Naive thymus-derived CD4-positive, alpha-beta T cell (primary cell): Measurements from ENCODE around the gene TRERF1. TPM values are rescaled to one million over a fixed set of nuclear protein-coding genes. Genes with fewer than 3 reads are reported as not detected.
A peak's percentile ranks its signal among the peaks of the same experiment; 100 is the strongest.

Source experiments
- ATAC-seq: fragments of 150-1000 bp; cut with Tn5 transposase; 2 replicates; pipeline ENCODE4 v1.10.0; 2021; ENCODE audit warnings: mild to moderate bottlenecking, moderate library complexity
- CTCF ChIA-PET: fragments of 350-600 bp; sonication (Branson Sonifier 250); formaldehyde crosslinking; loops from one replicate; lab custom pipeline; 2021; ENCODE audit warnings: antibody characterized with exemption; lab: Charles Lee
- POLR2A ChIA-PET: fragments of 350-600 bp; sonication (Branson Sonifier 250); formaldehyde crosslinking; loops from one replicate; lab custom pipeline; 2021; ENCODE audit warnings: antibody characterized with exemption, inconsistent platforms; lab: Charles Lee
- DNase-seq, 9 donors: peaks; one replicate each; pipeline versions ENCODE4 v3.0.0 to v3.0.0-alpha.2; 2020 to 2022; ENCODE audit warnings: mixed read lengths in 1 of 9
- H3K27ac ChIP-seq: one replicate; pipeline ENCODE4 v1.7.0; 2013; ENCODE audit warnings: mild to moderate bottlenecking, low read depth, low read length, moderate library complexity
- H3K27me3 ChIP-seq, 2 donors: one replicate each; pipeline ENCODE4 v1.7.0; 2013; ENCODE audit warnings: low read length in 2 of 2, mild to moderate bottlenecking in 2 of 2, moderate library complexity in 2 of 2; ENCODE audit not compliant: control insufficient read depth in 2 of 2, insufficient read depth in 2 of 2
- H3K36me3 ChIP-seq, 3 experiments: 1 replicate in 2 of 3; 2 replicates in 1 of 3; pipeline ENCODE4 v1.7.0; 2013; ENCODE audit warnings: low read length in 3 of 3, mild to moderate bottlenecking in 3 of 3, moderate library complexity in 1 of 3; ENCODE audit not compliant: insufficient read depth in 3 of 3, control insufficient read depth in 2 of 3
- H3K4me1 ChIP-seq, 2 donors: one replicate each; pipeline ENCODE4 v1.7.0; 2013; ENCODE audit warnings: low read length in 2 of 2, mild to moderate bottlenecking in 2 of 2, moderate library complexity in 1 of 2; ENCODE audit not compliant: control insufficient read depth in 2 of 2, insufficient read depth in 2 of 2
- H3K4me3 ChIP-seq: 2 replicates; pipeline ENCODE4 v1.7.0; 2013; ENCODE audit warnings: mild to moderate bottlenecking, low read length
- H3K9me3 ChIP-seq, 3 experiments: 1 replicate in 2 of 3; 2 replicates in 1 of 3; pipeline ENCODE4 v1.7.0; 2013; ENCODE audit warnings: low read length in 3 of 3; ENCODE audit not compliant: control insufficient read depth in 2 of 3
- H3K27ac Mint-ChIP-seq, 9 donors: one replicate each; pipeline ENCODE4 v1.8.0; 2020 to 2022; ENCODE audit warnings: mixed read lengths in 9 of 9, mild to moderate bottlenecking in 8 of 9, moderate library complexity in 5 of 9, inconsistent platforms in 2 of 9
- H3K27me3 Mint-ChIP-seq, 5 donors: one replicate each; pipeline ENCODE4 v1.8.0; 2021 to 2022; ENCODE audit warnings: mixed read lengths in 5 of 5, mild to moderate bottlenecking in 1 of 5
- H3K36me3 Mint-ChIP-seq, 5 donors: one replicate each; pipeline ENCODE4 v1.8.0; 2020 to 2022; ENCODE audit warnings: mixed read lengths in 5 of 5, mild to moderate bottlenecking in 3 of 5, inconsistent platforms in 1 of 5
- H3K4me1 Mint-ChIP-seq, 7 donors: one replicate each; pipeline ENCODE4 v1.8.0; 2020 to 2022; ENCODE audit warnings: mixed read lengths in 7 of 7, mild to moderate bottlenecking in 3 of 7, inconsistent platforms in 1 of 7
- H3K4me3 Mint-ChIP-seq, 10 donors: one replicate each; pipeline ENCODE4 v1.8.0; 2020 to 2022; ENCODE audit warnings: mild to moderate bottlenecking in 10 of 10, mixed read lengths in 10 of 10, moderate library complexity in 6 of 10, inconsistent platforms in 2 of 10
- H3K9me3 Mint-ChIP-seq, 11 donors: one replicate each; pipeline ENCODE4 v1.8.0; 2020 to 2022; ENCODE audit warnings: mixed read lengths in 11 of 11, mild to moderate bottlenecking in 4 of 11, inconsistent platforms in 1 of 11, moderate library complexity in 1 of 11
- intact Hi-C, 2 donors: fragments of 100-400 bp; cut with micrococcal nuclease; formaldehyde crosslinking; loops; one replicate each; pipeline ENCODE4 v1.15.1; 2023
- polyA plus RNA-seq, 2 donors: library from polyadenylated mRNA; unstranded; fragments of 300-500 nt; fragmentation: Illumina TruSeq; gene quantifications; one replicate each; pipeline ENCODE4 v1.2.3, GENCODE V29; 2021
- total RNA-seq, 6 experiments: library from RNA in 5 of 6; stranded (reverse) in 5 of 6; gene quantifications; 1 replicate in 5 of 6; 2 replicates in 1 of 6; pipeline ENCODE4 v1.2.3 and lab custom pipeline; 2021 to 2026

Gene TRERF1
- total and polyA plus RNA-seq, 7 experiments from 2014 or later, result 4.8 to 32.4 (median 21.0) TPM

DNA sequence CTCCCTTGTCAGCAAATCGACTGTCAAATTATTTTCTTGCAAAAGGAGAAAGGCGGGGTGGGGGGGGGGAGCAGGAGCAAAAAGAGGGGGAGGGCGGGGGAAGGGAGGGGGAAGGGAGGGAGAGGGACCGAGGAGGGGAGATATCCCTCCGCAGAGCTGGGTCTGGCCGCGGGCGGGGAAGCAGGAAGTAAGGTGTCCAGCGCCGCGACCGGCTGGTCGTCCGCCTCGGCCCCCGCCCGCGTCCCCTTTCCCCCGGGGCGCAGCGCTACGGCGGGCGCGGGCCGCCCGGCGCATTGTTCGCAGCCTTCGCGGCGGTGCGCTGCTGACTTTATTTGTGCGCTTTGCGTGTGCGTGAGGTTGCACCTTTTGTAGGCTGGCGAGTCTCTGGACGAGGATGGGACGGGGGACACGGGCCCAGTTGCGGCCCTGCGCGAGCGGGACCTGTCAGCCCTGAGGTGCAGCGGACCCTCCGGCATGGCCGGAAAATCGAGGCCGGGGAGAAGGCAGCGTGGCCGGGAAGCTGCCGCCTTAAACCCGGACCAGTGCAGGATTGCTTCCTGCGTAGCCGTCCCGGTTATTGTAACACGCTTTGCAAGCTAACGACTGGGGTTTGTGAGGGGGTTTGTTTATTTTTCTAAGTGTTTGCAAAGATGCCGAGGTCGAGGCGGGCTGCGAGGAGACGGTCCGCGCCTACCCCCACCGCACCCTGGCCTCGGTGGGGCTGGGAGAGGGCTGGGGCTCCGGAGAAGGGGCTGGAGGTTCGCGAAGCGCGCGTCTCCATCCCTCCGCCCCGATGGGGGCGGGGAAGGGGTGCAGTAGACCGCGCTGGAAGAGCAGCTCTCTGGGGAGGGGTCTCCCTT is 675 bp upstream of the TRERF1 start:
- H3K4me1 Mint-ChIP-seq, result peaks cover 28 to 48% (median 40%) of the 10 kb centered on the region in 7 donors
- POLR2A ChIA-PET, result interaction anchor here (0.5 to 9.1 kb wide), 31 partner anchors 9 to 645 kb away, joined by 3 to 211 read pairs (median 4); partner anchors contain the start of genes TBCC and UBR2

DNA sequence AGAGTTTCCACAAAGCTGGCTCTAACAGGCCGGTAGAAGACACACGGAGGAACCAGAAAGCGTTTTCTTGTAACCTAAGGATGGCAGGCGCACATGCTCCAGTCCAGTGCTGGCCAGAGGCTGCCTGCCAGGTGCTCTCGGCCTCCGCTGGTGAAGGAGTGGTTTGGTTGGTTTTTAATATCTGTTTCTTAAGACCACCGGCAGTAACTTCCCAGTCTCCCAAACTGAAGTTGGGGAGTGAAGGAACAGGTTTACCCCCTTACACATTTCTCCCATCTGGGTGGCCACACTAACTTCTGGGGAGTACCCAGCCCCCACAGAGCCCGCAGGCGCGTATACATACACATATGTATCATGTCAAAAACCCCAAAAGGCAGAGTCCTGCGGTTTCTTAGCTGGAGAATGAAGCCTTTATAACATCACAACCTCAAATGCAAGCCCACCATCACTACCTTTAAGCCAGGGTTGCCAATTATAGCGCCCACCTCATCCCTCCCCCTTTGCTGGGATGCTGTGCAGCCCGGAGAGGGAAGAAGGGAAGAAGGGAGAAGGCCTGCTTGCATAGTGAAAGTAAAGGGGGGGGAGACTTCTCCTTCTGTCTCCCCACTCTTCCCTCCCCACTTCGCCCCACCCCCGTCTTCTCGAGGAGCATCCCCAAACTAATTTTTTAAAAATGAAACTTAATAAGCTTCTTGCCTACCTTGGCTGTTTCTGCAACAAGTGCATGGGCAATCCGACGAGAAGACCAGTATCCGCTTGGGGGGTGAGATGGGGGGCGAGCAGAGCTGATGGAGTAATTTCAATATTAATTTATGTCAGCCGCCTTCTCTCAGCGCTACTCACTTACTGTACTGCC is 1.0 kb downstream of the TRERF1 start:
- no peak for ATAC-seq

More for the DNA sequence above, 675 bp upstream of the TRERF1 start:
- Histone ChIP-seq H3K9me3 (no peaks in the 10 kb centered on the region), H3K36me3 (peaks cover 0 to 9% (median 0%) of the 10 kb centered on the region in 3 experiments), H3K27me3 (no peaks in the 10 kb centered on the region), H3K4me3 (peak overlapping the region; percentile 80), H3K4me1 (peaks cover 9 to 20% of the 10 kb centered on the region in 2 donors), H3K27ac (peak overlapping the region; percentile 71)
- peaks cover 0 to 26% (median 6%) of the 10 kb centered on the region in 5 donors for H3K36me3 Mint-ChIP-seq
- peaks cover 0 to 11% (median 0%) of the 10 kb centered on the region in 5 donors for H3K27me3 Mint-ChIP-seq
- ATAC-seq, result peak; percentile 50
- peak overlapping the region; percentile 89 to 100 (median 97) for H3K4me3 Mint-ChIP-seq
- intact Hi-C loops, result loop anchor here (1.0 to 5.0 kb wide), 16 partner anchors 35 to 1805 kb away; partner anchors contain the start of genes MRPS10 (in 1 of the 2), RPL7L1 (in 1 of the 2), SLC35B2 (in 1 of the 2) and TFEB (in 1 of the 2)
- H3K27ac Mint-ChIP-seq, result peak overlapping the region; percentile 27 to 95 (median 91)
- CTCF ChIA-PET, result interaction anchor here (0.9 to 2.2 kb wide), 6 partner anchors 10 to 142 kb away, joined by 3 to 8 read pairs (median 5); no protein-coding TSS in a partner anchor
- H3K9me3 Mint-ChIP-seq, result no peaks in the 10 kb centered on the region
- peak; percentile 38 to 76 (median 73) for DNase-seq

DNA sequence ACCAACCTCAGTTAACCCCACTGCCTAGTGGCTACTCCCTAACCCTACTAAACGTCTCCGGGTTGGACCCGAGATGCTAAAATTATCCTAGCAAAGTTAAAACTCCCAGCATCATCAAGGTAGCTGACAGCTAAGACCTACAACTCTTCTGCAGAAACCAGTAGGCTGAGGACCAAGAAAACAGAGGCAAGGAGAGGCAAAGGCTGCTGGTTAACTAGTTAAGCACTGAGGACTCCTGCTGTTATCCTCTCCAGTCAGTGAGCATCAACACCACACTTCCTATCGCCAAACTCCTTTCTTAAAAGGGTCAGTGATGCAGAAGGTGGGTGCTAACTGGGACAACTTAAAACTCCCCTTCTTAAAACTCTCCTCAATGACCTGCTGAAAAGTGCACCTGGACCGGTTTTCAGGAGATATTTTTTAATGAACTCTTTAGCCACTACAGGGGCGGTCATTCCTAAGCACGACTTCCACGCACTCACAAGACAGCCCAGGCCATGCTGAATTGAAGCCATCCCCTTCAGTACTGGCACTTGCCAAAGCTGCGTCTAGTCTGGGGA is 1.7 kb downstream of the TRERF1 start:
- H3K9me3 ChIP-seq, result no peaks in the 10 kb centered on the region
- Mint-ChIP-seq H3K9me3 (no peaks in the 10 kb centered on the region), H3K27me3 (peaks cover 0 to 11% (median 0%) of the 10 kb centered on the region in 5 donors), H3K36me3 (peaks cover 4 to 35% (median 11%) of the 10 kb centered on the region in 5 donors), H3K4me1 (peaks cover 52 to 68% (median 60%) of the 10 kb centered on the region in 7 donors), H3K27ac (peak overlapping the region; percentile 72 to 96 (median 92)), H3K4me3 (peak overlapping the region; percentile 89 to 100 (median 97))
- peaks cover 0 to 9% (median 0%) of the 10 kb centered on the region in 3 experiments for H3K36me3 ChIP-seq
- ChIA-PET CTCF (interaction anchor here (0.5 to 2.2 kb wide), 10 partner anchors 8 to 141 kb away, joined by 3 to 8 read pairs (median 4); no protein-coding TSS in a partner anchor), POLR2A (interaction anchor here (0.8 to 9.1 kb wide), 16 partner anchors 8 to 1797 kb away, joined by 3 to 211 read pairs (median 4); partner anchors contain the start of genes HSP90AB1 and UBR2)
- intact Hi-C loops, result loop anchor here (1.0 to 5.0 kb wide), 11 partner anchors 21 to 1807 kb away; partner anchors contain the start of genes RPL7L1 (in 1 of the 2), SLC35B2 (in 1 of the 2) and UBR2 (in 1 of the 2)
- peaks cover 10 to 20% of the 10 kb centered on the region in 2 donors for H3K4me1 ChIP-seq
- ATAC-seq (no peak), DNase-seq (no peak)
- no peaks in the 10 kb centered on the region for H3K27me3 ChIP-seq
- peak overlapping the region; percentile 80 for H3K4me3 ChIP-seq
- peak overlapping the region; percentile 71 for H3K27ac ChIP-seq

More for the DNA sequence above, 1.0 kb downstream of the TRERF1 start:
- Mint-ChIP-seq H3K36me3 (peaks cover 4 to 30% (median 11%) of the 10 kb centered on the region in 5 donors), H3K27me3 (peaks cover 0 to 11% (median 0%) of the 10 kb centered on the region in 5 donors), H3K4me1 (peaks cover 45 to 61% (median 55%) of the 10 kb centered on the region in 7 donors), H3K27ac (peak overlapping the region; percentile 87 to 96 (median 92)), H3K4me3 (peak overlapping the region; percentile 89 to 100 (median 97)), H3K9me3 (no peaks in the 10 kb centered on the region)
- ChIA-PET POLR2A (interaction anchor here (0.9 to 9.1 kb wide), 14 partner anchors 9 to 529 kb away, joined by 3 to 211 read pairs (median 4); no protein-coding TSS in a partner anchor), CTCF (interaction anchor here (0.5 to 2.2 kb wide), 5 partner anchors 9 to 97 kb away, joined by 3 to 8 read pairs (median 3); no protein-coding TSS in a partner anchor)
- no peaks in the 10 kb centered on the region for H3K27me3 ChIP-seq
- H3K36me3 ChIP-seq, result peaks cover 0 to 9% (median 0%) of the 10 kb centered on the region in 3 experiments
- peak in 4 of 9 donors; percentile 2 to 43 (median 28) for DNase-seq
- intact Hi-C loops, result loop anchor here (1.0 to 5.0 kb wide), 14 partner anchors 7 to 1807 kb away; partner anchors contain the start of genes MRPS10 (in 1 of the 2), RPL7L1 (in 1 of the 2), SLC35B2 (in 1 of the 2) and UBR2 (in 1 of the 2)
- peak overlapping the region; percentile 80 for H3K4me3 ChIP-seq
- H3K27ac ChIP-seq, result peak overlapping the region; percentile 71
- no peaks in the 10 kb centered on the region for H3K9me3 ChIP-seq
- H3K4me1 ChIP-seq, result peaks cover 10 to 20% of the 10 kb centered on the region in 2 donors

DNA sequence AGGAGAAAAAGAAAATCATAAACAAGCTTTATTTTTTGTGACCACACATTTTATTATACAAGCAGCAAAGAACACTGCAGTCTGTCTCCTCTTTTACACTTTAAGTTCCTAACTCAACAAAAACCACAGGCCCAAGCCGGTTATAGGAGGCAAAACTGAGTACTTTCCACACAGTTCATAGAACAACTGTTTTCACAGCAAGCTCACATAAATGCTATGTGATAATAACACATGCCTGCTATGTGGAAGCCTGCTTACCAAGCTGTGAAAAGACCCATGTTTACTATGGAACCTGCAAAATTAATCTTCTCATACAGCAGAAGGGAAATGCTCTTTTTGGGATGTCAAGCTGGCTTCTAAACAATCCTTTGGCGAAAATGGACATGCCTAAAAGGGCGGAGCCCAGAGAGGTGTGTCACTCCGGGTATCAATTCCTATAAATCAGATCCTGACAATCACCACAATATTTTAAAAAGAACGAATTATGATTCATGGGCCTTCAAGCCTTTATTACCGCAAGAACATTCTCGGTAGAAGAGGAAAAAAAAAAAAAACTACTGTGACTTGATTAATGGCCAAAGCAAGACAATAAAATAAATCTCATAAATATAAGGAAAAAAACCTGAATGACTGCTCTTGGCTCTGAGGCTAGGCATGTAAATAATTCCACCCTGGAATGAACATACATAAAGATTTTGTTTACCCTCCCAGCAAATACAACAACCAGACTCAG is 2.6 kb downstream of the TRERF1 start:
- Mint-ChIP-seq H3K36me3 (peaks cover 4 to 41% (median 11%) of the 10 kb centered on the region in 5 donors), H3K27ac (peak overlapping the region; percentile 9 to 96 (median 92)), H3K9me3 (no peaks in the 10 kb centered on the region), H3K4me1 (peaks cover 58 to 71% (median 65%) of the 10 kb centered on the region in 7 donors), H3K4me3 (peak overlapping the region; percentile 89 to 100 (median 97)), H3K27me3 (peaks cover 0 to 3% (median 0%) of the 10 kb centered on the region in 5 donors)
- ChIA-PET CTCF (interaction anchor here (0.7 to 1.5 kb wide), 9 partner anchors 9 to 140 kb away, joined by 3 to 7 read pairs (median 4); no protein-coding TSS in a partner anchor), POLR2A (interaction anchor here (0.8 to 9.1 kb wide), 13 partner anchors 8 to 1798 kb away, joined by 3 to 211 read pairs (median 4); partner anchors contain the start of genes HSP90AB1 and UBR2)
- H3K9me3 ChIP-seq, result no peaks in the 10 kb centered on the region
- intact Hi-C loops, result no loop called here
- H3K36me3 ChIP-seq, result peaks cover 0 to 9% (median 0%) of the 10 kb centered on the region in 3 experiments
- H3K4me3 ChIP-seq, result peak overlapping the region; percentile 80
- no peaks in the 10 kb centered on the region for H3K27me3 ChIP-seq
- DNase-seq (no peak), ATAC-seq (no peak)
- peak overlapping the region; percentile 32 for H3K27ac ChIP-seq
- peaks cover 12 to 26% of the 10 kb centered on the region in 2 donors for H3K4me1 ChIP-seq

DNA sequence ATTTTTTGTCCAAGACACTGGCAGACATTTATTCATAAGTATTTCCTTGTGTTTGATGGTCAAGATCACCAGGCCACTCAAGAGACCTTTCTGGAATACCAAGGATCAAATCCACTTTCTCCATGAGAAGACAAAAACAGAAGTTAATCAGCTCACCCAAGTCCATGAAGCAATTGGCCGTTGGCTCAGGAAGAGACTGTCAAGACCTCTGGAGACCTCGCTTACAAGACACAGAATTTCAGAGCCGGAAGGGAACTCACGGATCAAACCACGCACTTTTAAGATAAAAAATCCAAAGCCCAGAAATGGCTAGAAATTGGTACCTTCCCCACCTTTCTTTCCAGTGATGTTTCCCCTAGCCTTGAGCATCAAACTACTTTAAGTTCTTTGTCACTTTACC is 3.3 kb downstream of the TRERF1 start:
- no peaks in the 10 kb centered on the region for H3K9me3 ChIP-seq
- CTCF ChIA-PET, result interaction anchor here (0.7 to 1.5 kb wide), 2 partner anchors 10 kb away, joined by 3 to 4 read pairs; no protein-coding TSS in a partner anchor
- H3K4me1 ChIP-seq, result peaks cover 19 to 27% of the 10 kb centered on the region in 2 donors
- H3K27me3 Mint-ChIP-seq, result no peaks in the 10 kb centered on the region
- H3K4me3 ChIP-seq, result no peak overlapping the region
- H3K27ac ChIP-seq, result peak overlapping the region; percentile 32
- peak overlapping the region; percentile 61 to 100 (median 97) for H3K4me3 Mint-ChIP-seq
- H3K4me1 Mint-ChIP-seq, result peaks cover 55 to 73% (median 67%) of the 10 kb centered on the region in 7 donors
- H3K36me3 ChIP-seq, result peaks cover 0 to 9% (median 0%) of the 10 kb centered on the region in 3 experiments
- H3K27me3 ChIP-seq, result no peaks in the 10 kb centered on the region
- no peak for DNase-seq
- H3K27ac Mint-ChIP-seq, result peak overlapping the region in 8 of 9 donors; percentile 42 to 96 (median 92)
- POLR2A ChIA-PET, result interaction anchor here (0.9 to 9.1 kb wide), 4 partner anchors 59 to 144 kb away, joined by 3 to 211 read pairs (median 5); no protein-coding TSS in a partner anchor
- intact Hi-C loops, result no loop called here
- no peak for ATAC-seq
- H3K36me3 Mint-ChIP-seq, result peaks cover 4 to 44% (median 11%) of the 10 kb centered on the region in 5 donors
- no peaks in the 10 kb centered on the region for H3K9me3 Mint-ChIP-seq
